Ishikawa (cell line): Measurements from ENCODE around the gene OARD1.
A peak's percentile ranks its signal among the peaks of the same experiment; 100 is the strongest.

Source experiments
- CEBPB ChIP-seq: IDR thresholded peaks from 2 replicates; pipeline ENCODE4 v1.6.1; 2012
- CREB1 ChIP-seq: IDR thresholded peaks from 2 replicates; pipeline ENCODE4 v1.6.1; 2012; ENCODE audit warnings: low read depth
- EGR1 ChIP-seq: IDR thresholded peaks from 2 replicates; pipeline ENCODE4 v1.6.1; 2012
- EP300 ChIP-seq: IDR thresholded peaks from 2 replicates; pipeline ENCODE4 v1.6.1; 2012; ENCODE audit warnings: borderline replicate concordance
- FOXM1 ChIP-seq: IDR thresholded peaks from 2 replicates; pipeline ENCODE4 v1.6.1; 2012; ENCODE audit warnings: low read depth, borderline replicate concordance
- MAX ChIP-seq: IDR thresholded peaks from 2 replicates; pipeline ENCODE4 v1.6.1; 2012
- NFIC ChIP-seq: IDR thresholded peaks from 2 replicates; pipeline ENCODE4 v1.6.1; 2012
- RAD21 ChIP-seq: IDR thresholded peaks from 2 replicates; pipeline ENCODE4 v1.6.1; 2012; ENCODE audit warnings: low read depth
- REST ChIP-seq: IDR thresholded peaks from 2 replicates; pipeline ENCODE4 v1.6.1; 2012; ENCODE audit warnings: low read depth, mild to moderate bottlenecking
- TAF1 ChIP-seq: IDR thresholded peaks from 2 replicates; pipeline ENCODE4 v1.6.1; 2012; ENCODE audit warnings: low read depth, mild to moderate bottlenecking
- TCF12 ChIP-seq: IDR thresholded peaks from 2 replicates; pipeline ENCODE4 v1.6.1; 2012; ENCODE audit warnings: low read depth
- TEAD4 ChIP-seq: IDR thresholded peaks from 2 replicates; pipeline ENCODE4 v1.6.1; 2012
- USF1 ChIP-seq: IDR thresholded peaks from 2 replicates; pipeline ENCODE4 v1.6.1; 2012
- YY1 ChIP-seq: IDR thresholded peaks from 2 replicates; pipeline ENCODE4 v1.6.1; 2012; ENCODE audit warnings: low read depth
- ZBTB7A ChIP-seq: IDR thresholded peaks from 2 replicates; pipeline ENCODE4 v1.6.1; 2012; ENCODE audit warnings: low read depth

Gene OARD1

GRCh38 chr6:41027241-41027640 lies 44.9 kb downstream of the OARD1 start:
- TF ChIP-seq TAF1 (no peak), NFIC (no peak), USF1 (no peak), FOXM1 (no peak), YY1 (no peak), CREB1 (no peak), EP300 (no peak), CEBPB (no peak), ZBTB7A (no peak), RAD21 (no peak), EGR1 (no peak)

GRCh38 chr6:41025966-41026530 lies 46.1 kb downstream of the OARD1 start:
- TF ChIP-seq NFIC (no peak), RAD21 (no peak), REST (no peak), TEAD4 (no peak), ZBTB7A (no peak), FOXM1 (no peak), EGR1 (no peak), CREB1 (no peak)

- TF ChIP-seq NFIC: no peak
- TF ChIP-seq CEBPB: no peak
Measured at GRCh38 chr6:41023114-41023513, 49.0 kb downstream of the OARD1 start.

GRCh38 chr6:41022294-41022693 lies 49.9 kb downstream of the OARD1 start:
- TF ChIP-seq USF1: no peak
- no peak for TF ChIP-seq RAD21
- no peak for TF ChIP-seq EGR1
- TF ChIP-seq MAX: no peak
- no peak for TF ChIP-seq TEAD4
- no peak for TF ChIP-seq ZBTB7A
- no peak for TF ChIP-seq FOXM1
- TF ChIP-seq EP300: no peak
- no peak for TF ChIP-seq TAF1
- no peak for TF ChIP-seq CREB1
- TF ChIP-seq YY1: no peak

GRCh38 chr6:41021832-41022231 lies 50.3 kb downstream of the OARD1 start:
- TF ChIP-seq RAD21 (peak; percentile 41), EGR1 (no peak), FOXM1 (no peak)

GRCh38 chr6:41017663-41018062 lies 54.5 kb downstream of the OARD1 start:
- no peak for TF ChIP-seq TEAD4
- TF ChIP-seq EP300: no peak
- no peak for TF ChIP-seq RAD21
- TF ChIP-seq NFIC: no peak
- TF ChIP-seq YY1: no peak
- no peak for TF ChIP-seq TCF12
- no peak for TF ChIP-seq TAF1
- no peak for TF ChIP-seq USF1
- TF ChIP-seq ZBTB7A: no peak
- no peak for TF ChIP-seq REST
- TF ChIP-seq EGR1: no peak
- no peak for TF ChIP-seq MAX
- no peak for TF ChIP-seq FOXM1
- TF ChIP-seq CREB1: no peak
- no peak for TF ChIP-seq CEBPB
